ENCODE measurements around the gene SLC39A11.
A peak's percentile ranks its signal among the peaks of the same experiment; 100 is the strongest.

Gene SLC39A11

DNA sequence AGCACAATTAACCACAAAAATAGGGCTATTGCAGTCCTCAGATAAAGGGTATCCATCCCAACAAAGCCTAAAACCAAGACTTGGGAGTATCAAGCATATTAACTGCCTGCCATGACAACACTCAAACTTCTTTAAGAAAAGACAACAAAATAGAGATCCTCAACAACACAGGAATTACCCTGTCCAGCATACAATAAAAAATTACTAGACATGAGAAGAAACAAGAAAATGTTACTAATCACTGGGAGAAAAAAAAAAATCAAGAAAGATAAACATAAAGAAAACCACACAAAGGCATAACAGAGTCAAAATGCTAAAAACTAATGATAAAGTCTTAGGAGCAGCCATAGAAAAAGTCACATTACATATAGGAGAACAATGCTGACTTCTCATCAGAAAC, 73.9 kb downstream of the SLC39A11 start:
- TF ChIP-seq, protein P1, sequence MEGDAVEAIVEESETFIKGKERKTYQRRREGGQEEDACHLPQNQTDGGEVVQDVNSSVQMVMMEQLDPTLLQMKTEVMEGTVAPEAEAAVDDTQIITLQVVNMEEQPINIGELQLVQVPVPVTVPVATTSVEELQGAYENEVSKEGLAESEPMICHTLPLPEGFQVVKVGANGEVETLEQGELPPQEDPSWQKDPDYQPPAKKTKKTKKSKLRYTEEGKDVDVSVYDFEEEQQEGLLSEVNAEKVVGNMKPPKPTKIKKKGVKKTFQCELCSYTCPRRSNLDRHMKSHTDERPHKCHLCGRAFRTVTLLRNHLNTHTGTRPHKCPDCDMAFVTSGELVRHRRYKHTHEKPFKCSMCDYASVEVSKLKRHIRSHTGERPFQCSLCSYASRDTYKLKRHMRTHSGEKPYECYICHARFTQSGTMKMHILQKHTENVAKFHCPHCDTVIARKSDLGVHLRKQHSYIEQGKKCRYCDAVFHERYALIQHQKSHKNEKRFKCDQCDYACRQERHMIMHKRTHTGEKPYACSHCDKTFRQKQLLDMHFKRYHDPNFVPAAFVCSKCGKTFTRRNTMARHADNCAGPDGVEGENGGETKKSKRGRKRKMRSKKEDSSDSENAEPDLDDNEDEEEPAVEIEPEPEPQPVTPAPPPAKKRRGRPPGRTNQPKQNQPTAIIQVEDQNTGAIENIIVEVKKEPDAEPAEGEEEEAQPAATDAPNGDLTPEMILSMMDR (IDR thresholded peaks at IDR 0.05; ENCODE audit: low read depth, low read length) = no peak
- no peak overlapping the region for H3K4me3 ChIP-seq (ENCODE audit: low read depth, low read length)
- no peak for DNase-seq (ENCODE audit: low read depth, low spot score)
- in situ Hi-C loops (cut with HindIII; ENCODE audit: low sequenced_read_pairs) = no loop called here

DNA sequence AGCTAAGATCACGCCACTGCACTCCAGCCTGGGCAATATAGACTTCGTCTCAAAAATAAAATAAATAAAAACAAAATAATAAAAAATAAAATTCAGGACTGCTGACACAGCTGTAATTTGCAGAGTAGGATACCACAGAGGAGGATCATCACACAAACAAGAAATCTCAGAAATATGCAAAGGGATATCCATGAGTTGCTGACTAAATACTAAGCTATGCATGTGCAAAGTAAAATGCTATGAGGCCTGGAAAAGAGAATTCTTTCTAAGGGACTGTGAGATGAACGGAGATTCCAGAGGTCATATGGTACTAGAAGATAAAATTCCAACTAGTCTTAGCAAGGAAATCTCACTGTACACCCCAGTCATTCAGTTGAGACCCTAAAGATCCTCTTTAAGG, 74.8 kb downstream of the SLC39A11 start:
- in situ Hi-C loops (cut with HindIII; ENCODE audit: low sequenced_read_pairs) = no loop called here
- DNase-seq (ENCODE audit: low read depth, low spot score) = peak; percentile 38
- no peak overlapping the region for H3K4me3 ChIP-seq (ENCODE audit: low read depth, low read length)
- TF ChIP-seq, protein P1 (IDR thresholded peaks at IDR 0.05; ENCODE audit: low read depth, low read length) = no peak

DNA sequence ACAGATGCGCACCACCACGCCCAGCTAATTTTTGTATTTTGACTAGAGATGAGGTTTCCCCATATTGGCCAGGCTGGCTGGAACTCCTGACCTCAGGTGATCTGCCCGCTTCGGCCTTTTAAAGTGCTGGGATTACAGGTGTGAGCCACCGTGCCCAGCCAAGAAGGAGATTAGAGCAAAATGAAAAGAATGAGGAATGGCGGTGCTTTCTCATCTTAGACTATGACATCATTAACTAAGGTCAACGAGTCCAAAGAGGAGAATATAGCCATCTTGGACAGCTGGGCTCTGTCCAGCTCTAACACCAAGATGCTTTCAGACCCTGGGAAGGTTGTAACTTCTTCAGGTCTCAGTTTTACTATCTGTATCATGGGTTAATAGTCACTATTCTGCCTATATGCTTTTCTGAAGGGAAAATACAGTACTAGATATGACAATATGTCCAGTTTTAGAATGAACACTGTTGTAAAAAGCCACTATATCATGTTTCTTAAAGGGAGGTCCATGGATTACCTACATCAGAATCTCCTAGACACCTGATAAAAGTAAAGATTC, 76.7 kb downstream of the SLC39A11 start:
- in situ Hi-C loops (cut with HindIII; ENCODE audit: low sequenced_read_pairs) = no loop called here

DNA sequence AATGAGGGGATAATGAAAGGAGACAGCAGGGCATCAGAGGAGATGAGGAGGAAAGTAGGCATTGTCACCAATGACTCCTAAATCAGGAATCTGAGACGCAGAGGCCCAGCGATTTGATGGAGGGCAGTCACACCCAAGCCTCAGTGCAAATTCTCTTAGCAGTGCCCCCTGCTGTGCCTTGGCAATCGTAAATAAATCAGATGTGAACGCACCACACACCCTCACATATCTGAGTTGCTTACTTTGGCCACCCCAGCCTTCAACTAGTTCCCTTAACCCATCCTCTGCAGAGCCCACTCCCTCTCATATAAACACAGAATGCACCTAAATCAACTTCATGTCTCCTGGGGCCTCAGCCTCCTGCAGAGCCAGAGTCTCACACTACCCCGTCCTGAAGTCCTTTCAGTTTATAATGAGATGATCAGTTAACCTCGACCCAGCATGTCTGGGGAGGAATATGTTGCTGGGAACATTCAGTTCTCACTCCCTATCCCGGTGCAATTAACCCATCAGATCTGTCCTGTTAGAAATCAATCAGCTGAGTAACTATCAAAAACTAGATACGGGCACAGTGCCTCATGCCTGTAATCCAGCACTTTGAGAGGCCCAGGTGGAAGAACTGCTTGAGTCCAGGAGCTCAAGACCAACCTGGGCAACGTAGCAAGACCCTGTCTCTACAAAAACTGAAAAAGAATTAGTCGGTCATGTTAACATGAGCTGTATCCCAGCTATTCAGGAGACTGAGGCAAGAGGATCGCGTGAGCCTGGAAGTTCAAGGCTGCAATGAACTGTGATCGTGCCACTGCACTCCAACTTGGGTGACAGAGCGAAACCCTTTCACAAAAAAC, 78.4 kb downstream of the SLC39A11 start:
- TF ChIP-seq, protein P1 (IDR thresholded peaks at IDR 0.05; ENCODE audit: low read depth, low read length) = no peak
- no peak overlapping the region for H3K4me3 ChIP-seq (ENCODE audit: low read depth, low read length)
- peak; percentile 87 for DNase-seq (ENCODE audit: low read depth, low spot score)
- in situ Hi-C loops (cut with HindIII; ENCODE audit: low sequenced_read_pairs) = no loop called here

More for the DNA sequence above, 76.7 kb downstream of the SLC39A11 start:
- TF ChIP-seq, protein P1 (IDR thresholded peaks at IDR 0.05; ENCODE audit: low read depth, low read length) = no peak
- no peak overlapping the region for H3K4me3 ChIP-seq (ENCODE audit: low read depth, low read length)
- no peak for DNase-seq (ENCODE audit: low read depth, low spot score)

DNA sequence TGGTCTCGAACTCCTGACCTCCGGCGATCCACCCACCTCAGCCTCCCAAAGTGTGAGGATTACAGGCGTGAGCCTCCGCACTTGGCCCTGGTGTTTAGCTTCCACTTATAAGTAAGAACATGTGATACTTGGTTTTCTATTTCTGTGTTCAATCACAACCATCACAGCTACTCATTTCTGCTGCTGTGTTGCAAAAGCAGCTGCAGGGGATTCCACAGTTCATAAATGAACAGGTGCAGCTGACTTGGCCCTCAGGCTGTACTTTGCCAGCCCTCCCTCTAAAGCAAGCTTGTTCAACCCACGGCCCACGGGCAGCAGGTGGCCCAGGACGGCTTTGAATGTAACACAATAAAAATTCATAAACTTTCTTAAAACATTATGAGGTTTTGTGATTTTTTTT, 79.2 kb downstream of the SLC39A11 start:
- no peak overlapping the region for H3K4me3 ChIP-seq (ENCODE audit: low read depth, low read length)
- peak; percentile 26 for DNase-seq (ENCODE audit: low read depth, low spot score)
- TF ChIP-seq, protein P1 (IDR thresholded peaks at IDR 0.05; ENCODE audit: low read depth, low read length) = no peak
- in situ Hi-C loops (cut with HindIII; ENCODE audit: low sequenced_read_pairs) = no loop called here

DNA sequence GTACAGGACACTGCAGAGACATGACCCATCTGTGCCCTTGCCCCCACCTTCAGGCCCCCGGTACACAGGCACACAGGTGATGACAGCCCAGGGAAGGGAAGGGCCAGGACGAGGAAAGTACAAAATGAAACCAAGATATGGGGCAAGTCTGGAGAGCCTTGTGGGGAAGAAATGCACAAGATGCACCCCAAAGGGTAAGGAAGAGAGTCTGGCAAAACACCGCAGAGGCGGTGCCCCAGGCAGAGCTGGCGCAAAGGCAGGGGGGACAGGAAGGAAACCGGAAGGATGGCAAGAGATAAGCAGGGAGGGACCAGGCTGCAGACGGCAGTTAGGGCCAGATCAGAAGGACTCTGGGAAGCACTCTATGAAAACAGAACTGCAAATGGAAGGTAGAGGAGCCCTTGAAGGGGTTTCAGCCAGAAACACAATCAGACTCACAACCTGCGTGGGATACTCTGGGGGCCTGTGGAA, 81.4 kb downstream of the SLC39A11 start:
- DNase-seq (ENCODE audit: low read depth, low spot score) = no peak
- H3K4me3 ChIP-seq (ENCODE audit: low read depth, low read length) = no peak overlapping the region
- in situ Hi-C loops (cut with HindIII; ENCODE audit: low sequenced_read_pairs) = no loop called here
- TF ChIP-seq, protein P1 (IDR thresholded peaks at IDR 0.05; ENCODE audit: low read depth, low read length) = no peak

Data from astrocyte of the spinal cord (primary cell).